HEK293 (cell line): ENCODE measurements around the gene CRTC1.

Source experiments
- MEIS1 ChIP-seq: sonication (generic); formaldehyde crosslinking; IDR thresholded peaks from 2 replicates; pipeline ENCODE4 v1.8.1; 2022; ENCODE audit warnings: missing genetic modification reagents, mild to moderate bottlenecking, borderline replicate concordance
- YY1 ChIP-seq: fragments of 450-650 bp; formaldehyde crosslinking; IDR thresholded peaks from 2 replicates; pipeline ENCODE4 v1.5.1; 2018; ENCODE audit warnings: missing biosample characterization, missing genetic modification characterization
- ZBTB1 ChIP-seq: fragments of 450-650 bp; formaldehyde crosslinking; IDR thresholded peaks from 2 replicates; pipeline ENCODE4 v1.5.1; 2016; ENCODE audit warnings: missing biosample characterization, missing genetic modification characterization
- ZNF138 ChIP-seq: fragments of 450-650 bp; formaldehyde crosslinking; IDR thresholded peaks from 2 replicates; pipeline ENCODE4 v1.5.1; 2016; ENCODE audit warnings: missing biosample characterization, missing genetic modification characterization, borderline replicate concordance
- ZNF274 ChIP-seq, 2 experiments: fragments of 200-500 bp in 1 of 2; fragments of 450-650 bp in 1 of 2; sonication (Bioruptor generic) in 1 of 2; formaldehyde crosslinking in 1 of 2; IDR thresholded peaks; 2 replicates each; pipeline versions ENCODE4 v1.5.1 to v1.6.1; 2014 to 2016; ENCODE audit warnings: borderline replicate concordance in 1 of 2, inconsistent platforms in 1 of 2, low read length in 1 of 2, missing biosample characterization in 1 of 2, missing genetic modification characterization in 1 of 2
- TF ChIP-seq, protein P1 (sequence below): fragments of 450-650 bp; formaldehyde crosslinking; IDR thresholded peaks from 2 replicates; pipeline ENCODE4 v1.5.1; 2016; ENCODE audit warnings: missing biosample characterization, missing genetic modification characterization
- TF ChIP-seq, protein P2 (sequence below): fragments of 450-650 bp; formaldehyde crosslinking; IDR thresholded peaks from 2 replicates; pipeline ENCODE4 v1.5.1; 2017; ENCODE audit warnings: missing biosample characterization, missing genetic modification characterization
- TF ChIP-seq, protein P3 (sequence below): fragments of 450-650 bp; formaldehyde crosslinking; conservative IDR thresholded peaks from 2 replicates; pipeline ENCODE4 v1.5.1; 2016; ENCODE audit warnings: low read depth, missing biosample characterization, missing genetic modification characterization
- TF ChIP-seq, protein P4 (sequence below): sonication (generic); formaldehyde crosslinking; IDR thresholded peaks from 2 replicates; pipeline ENCODE4 v1.8.1; 2022; ENCODE audit warnings: mild to moderate bottlenecking, moderate library complexity, missing genetic modification reagents
- TF ChIP-seq, protein P5 (sequence below): fragments of 450-650 bp; formaldehyde crosslinking; IDR thresholded peaks from 2 replicates; pipeline ENCODE4 v1.5.1; 2017; ENCODE audit warnings: missing biosample characterization, missing genetic modification characterization

DNA sequence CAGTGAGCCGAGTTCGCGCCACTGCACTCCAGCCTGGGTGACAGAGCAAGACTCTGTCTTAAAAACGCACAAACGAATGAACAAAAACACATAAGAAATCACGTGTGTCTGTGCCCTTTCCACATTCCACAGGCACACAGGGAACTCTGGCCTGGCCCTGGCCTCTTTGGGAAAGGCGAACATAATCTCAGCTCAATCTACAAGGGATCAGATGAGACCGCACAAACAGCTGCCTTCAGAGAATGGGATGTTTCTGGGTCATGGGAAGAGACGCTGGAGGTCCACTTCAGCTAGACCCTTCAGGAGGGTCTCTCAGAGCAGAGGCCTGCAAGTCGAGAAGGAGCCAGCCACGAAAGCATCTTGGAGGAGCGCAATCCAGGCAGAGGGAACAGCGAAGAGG is 6.3 kb upstream of the CRTC1 start:
- TF ChIP-seq ZNF274 (IDR thresholded peaks at IDR 0.05; ENCODE audit: low read length) (no peak), ZNF274 (tag by site-specific recombination; IDR thresholded peaks at IDR 0.05; ENCODE audit: borderline replicate concordance) (no peak), ZNF138 (tag by site-specific recombination) (no peak), MEIS1 (CRISPR knock-in tag) (no peak), ZBTB1 (no peak), YY1 (tag by site-specific recombination) (no peak)
- TF ChIP-seq, protein P1, sequence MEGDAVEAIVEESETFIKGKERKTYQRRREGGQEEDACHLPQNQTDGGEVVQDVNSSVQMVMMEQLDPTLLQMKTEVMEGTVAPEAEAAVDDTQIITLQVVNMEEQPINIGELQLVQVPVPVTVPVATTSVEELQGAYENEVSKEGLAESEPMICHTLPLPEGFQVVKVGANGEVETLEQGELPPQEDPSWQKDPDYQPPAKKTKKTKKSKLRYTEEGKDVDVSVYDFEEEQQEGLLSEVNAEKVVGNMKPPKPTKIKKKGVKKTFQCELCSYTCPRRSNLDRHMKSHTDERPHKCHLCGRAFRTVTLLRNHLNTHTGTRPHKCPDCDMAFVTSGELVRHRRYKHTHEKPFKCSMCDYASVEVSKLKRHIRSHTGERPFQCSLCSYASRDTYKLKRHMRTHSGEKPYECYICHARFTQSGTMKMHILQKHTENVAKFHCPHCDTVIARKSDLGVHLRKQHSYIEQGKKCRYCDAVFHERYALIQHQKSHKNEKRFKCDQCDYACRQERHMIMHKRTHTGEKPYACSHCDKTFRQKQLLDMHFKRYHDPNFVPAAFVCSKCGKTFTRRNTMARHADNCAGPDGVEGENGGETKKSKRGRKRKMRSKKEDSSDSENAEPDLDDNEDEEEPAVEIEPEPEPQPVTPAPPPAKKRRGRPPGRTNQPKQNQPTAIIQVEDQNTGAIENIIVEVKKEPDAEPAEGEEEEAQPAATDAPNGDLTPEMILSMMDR (tag by site-specific recombination): no peak
- TF ChIP-seq, protein P2, sequence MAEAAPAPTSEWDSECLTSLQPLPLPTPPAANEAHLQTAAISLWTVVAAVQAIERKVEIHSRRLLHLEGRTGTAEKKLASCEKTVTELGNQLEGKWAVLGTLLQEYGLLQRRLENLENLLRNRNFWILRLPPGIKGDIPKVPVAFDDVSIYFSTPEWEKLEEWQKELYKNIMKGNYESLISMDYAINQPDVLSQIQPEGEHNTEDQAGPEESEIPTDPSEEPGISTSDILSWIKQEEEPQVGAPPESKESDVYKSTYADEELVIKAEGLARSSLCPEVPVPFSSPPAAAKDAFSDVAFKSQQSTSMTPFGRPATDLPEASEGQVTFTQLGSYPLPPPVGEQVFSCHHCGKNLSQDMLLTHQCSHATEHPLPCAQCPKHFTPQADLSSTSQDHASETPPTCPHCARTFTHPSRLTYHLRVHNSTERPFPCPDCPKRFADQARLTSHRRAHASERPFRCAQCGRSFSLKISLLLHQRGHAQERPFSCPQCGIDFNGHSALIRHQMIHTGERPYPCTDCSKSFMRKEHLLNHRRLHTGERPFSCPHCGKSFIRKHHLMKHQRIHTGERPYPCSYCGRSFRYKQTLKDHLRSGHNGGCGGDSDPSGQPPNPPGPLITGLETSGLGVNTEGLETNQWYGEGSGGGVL (tag by site-specific recombination): no peak
- TF ChIP-seq, protein P3, sequence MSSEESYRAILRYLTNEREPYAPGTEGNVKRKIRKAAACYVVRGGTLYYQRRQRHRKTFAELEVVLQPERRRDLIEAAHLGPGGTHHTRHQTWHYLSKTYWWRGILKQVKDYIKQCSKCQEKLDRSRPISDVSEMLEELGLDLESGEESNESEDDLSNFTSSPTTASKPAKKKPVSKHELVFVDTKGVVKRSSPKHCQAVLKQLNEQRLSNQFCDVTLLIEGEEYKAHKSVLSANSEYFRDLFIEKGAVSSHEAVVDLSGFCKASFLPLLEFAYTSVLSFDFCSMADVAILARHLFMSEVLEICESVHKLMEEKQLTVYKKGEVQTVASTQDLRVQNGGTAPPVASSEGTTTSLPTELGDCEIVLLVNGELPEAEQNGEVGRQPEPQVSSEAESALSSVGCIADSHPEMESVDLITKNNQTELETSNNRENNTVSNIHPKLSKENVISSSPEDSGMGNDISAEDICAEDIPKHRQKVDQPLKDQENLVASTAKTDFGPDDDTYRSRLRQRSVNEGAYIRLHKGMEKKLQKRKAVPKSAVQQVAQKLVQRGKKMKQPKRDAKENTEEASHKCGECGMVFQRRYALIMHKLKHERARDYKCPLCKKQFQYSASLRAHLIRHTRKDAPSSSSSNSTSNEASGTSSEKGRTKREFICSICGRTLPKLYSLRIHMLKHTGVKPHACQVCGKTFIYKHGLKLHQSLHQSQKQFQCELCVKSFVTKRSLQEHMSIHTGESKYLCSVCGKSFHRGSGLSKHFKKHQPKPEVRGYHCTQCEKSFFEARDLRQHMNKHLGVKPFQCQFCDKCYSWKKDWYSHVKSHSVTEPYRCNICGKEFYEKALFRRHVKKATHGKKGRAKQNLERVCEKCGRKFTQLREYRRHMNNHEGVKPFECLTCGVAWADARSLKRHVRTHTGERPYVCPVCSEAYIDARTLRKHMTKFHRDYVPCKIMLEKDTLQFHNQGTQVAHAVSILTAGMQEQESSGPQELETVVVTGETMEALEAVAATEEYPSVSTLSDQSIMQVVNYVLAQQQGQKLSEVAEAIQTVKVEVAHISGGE (tag by site-specific recombination): no peak
- TF ChIP-seq, protein P4, sequence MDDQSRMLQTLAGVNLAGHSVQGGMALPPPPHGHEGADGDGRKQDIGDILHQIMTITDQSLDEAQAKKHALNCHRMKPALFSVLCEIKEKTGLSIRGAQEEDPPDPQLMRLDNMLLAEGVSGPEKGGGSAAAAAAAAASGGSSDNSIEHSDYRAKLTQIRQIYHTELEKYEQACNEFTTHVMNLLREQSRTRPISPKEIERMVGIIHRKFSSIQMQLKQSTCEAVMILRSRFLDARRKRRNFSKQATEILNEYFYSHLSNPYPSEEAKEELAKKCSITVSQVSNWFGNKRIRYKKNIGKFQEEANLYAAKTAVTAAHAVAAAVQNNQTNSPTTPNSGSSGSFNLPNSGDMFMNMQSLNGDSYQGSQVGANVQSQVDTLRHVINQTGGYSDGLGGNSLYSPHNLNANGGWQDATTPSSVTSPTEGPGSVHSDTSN: no peak
- TF ChIP-seq, protein P5, sequence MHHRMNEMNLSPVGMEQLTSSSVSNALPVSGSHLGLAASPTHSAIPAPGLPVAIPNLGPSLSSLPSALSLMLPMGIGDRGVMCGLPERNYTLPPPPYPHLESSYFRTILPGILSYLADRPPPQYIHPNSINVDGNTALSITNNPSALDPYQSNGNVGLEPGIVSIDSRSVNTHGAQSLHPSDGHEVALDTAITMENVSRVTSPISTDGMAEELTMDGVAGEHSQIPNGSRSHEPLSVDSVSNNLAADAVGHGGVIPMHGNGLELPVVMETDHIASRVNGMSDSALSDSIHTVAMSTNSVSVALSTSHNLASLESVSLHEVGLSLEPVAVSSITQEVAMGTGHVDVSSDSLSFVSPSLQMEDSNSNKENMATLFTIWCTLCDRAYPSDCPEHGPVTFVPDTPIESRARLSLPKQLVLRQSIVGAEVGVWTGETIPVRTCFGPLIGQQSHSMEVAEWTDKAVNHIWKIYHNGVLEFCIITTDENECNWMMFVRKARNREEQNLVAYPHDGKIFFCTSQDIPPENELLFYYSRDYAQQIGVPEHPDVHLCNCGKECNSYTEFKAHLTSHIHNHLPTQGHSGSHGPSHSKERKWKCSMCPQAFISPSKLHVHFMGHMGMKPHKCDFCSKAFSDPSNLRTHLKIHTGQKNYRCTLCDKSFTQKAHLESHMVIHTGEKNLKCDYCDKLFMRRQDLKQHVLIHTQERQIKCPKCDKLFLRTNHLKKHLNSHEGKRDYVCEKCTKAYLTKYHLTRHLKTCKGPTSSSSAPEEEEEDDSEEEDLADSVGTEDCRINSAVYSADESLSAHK (tag by site-specific recombination): no peak
